ENCODE data around the gene BOD1L2. TPM values are rescaled to one million over a fixed set of nuclear protein-coding genes. Genes with fewer than 3 reads are reported as not detected.

The BOD1L2 gene
- total RNA-seq, 1 donor: not detected

- no peak for DNase-seq (ENCODE audit: insufficient read length, low spot score, missing footprints)
- TF ChIP-seq CTCF (IDR thresholded peaks at IDR 0.05; ENCODE audit: extremely low read depth, low read depth, low read length): no peak
- H3K4me2 ChIP-seq (ENCODE audit: insufficient read depth, low read length): no peak overlapping the region
These were observed 18.5 kb upstream of the BOD1L2 start for GRCh38 chr18:57128220-57128932.

GRCh38 chr18:57131101-57131500, 15.8 kb upstream of the BOD1L2 start:
- no peak for DNase-seq (ENCODE audit: insufficient read length, low spot score, missing footprints)

More at GRCh38 chr18:57128220-57128932, 18.5 kb upstream of the BOD1L2 start:
- no peaks in the 10 kb centered on the region for H3K27me3 ChIP-seq (ENCODE audit: insufficient read depth, low read length)
- H3K9me3 ChIP-seq (ENCODE audit: low read depth, low read length): no peaks in the 10 kb centered on the region
- H3K36me3 ChIP-seq (ENCODE audit: insufficient read depth, low read length): no peaks in the 10 kb centered on the region
- no peaks in the 10 kb centered on the region for H3K79me2 ChIP-seq (ENCODE audit: insufficient read depth, low read length)
- H4K20me1 ChIP-seq (ENCODE audit: insufficient read depth, low read length): no peaks in the 10 kb centered on the region
- no peak overlapping the region for H3K27ac ChIP-seq (ENCODE audit: low read depth, low read length)
- no peak overlapping the region for H3K4me3 ChIP-seq (ENCODE audit: insufficient read depth, low read length)
- no peaks in the 10 kb centered on the region for H3K4me1 ChIP-seq (ENCODE audit: insufficient read depth, low read length)
- H2AFZ ChIP-seq (ENCODE audit: low read length): no peak overlapping the region

GRCh38 chr18:57131782-57132181, 15.1 kb upstream of the BOD1L2 start:
- Histone ChIP-seq H3K36me3 (ENCODE audit: insufficient read depth, low read length) (no peaks in the 10 kb centered on the region), H3K4me2 (ENCODE audit: insufficient read depth, low read length) (no peak overlapping the region), H3K27ac (ENCODE audit: low read depth, low read length) (no peak overlapping the region), H3K4me1 (ENCODE audit: insufficient read depth, low read length) (no peaks in the 10 kb centered on the region), H4K20me1 (ENCODE audit: insufficient read depth, low read length) (no peaks in the 10 kb centered on the region), H3K79me2 (ENCODE audit: insufficient read depth, low read length) (no peaks in the 10 kb centered on the region), H3K9me3 (ENCODE audit: low read depth, low read length) (no peaks in the 10 kb centered on the region), H3K27me3 (ENCODE audit: insufficient read depth, low read length) (no peaks in the 10 kb centered on the region), H3K4me3 (ENCODE audit: insufficient read depth, low read length) (no peak overlapping the region), H2AFZ (ENCODE audit: low read length) (no peak overlapping the region)
- no peak for TF ChIP-seq CTCF (IDR thresholded peaks at IDR 0.05; ENCODE audit: extremely low read depth, low read depth, low read length)
- DNase-seq (ENCODE audit: insufficient read length, low spot score, missing footprints): no peak

More at GRCh38 chr18:57131101-57131500, 15.8 kb upstream of the BOD1L2 start:
- Histone ChIP-seq H3K27me3 (ENCODE audit: insufficient read depth, low read length) (no peaks in the 10 kb centered on the region), H3K27ac (ENCODE audit: low read depth, low read length) (no peak overlapping the region), H3K9me3 (ENCODE audit: low read depth, low read length) (no peaks in the 10 kb centered on the region), H3K79me2 (ENCODE audit: insufficient read depth, low read length) (no peaks in the 10 kb centered on the region), H4K20me1 (ENCODE audit: insufficient read depth, low read length) (no peaks in the 10 kb centered on the region), H3K4me2 (ENCODE audit: insufficient read depth, low read length) (no peak overlapping the region), H3K4me1 (ENCODE audit: insufficient read depth, low read length) (no peaks in the 10 kb centered on the region), H2AFZ (ENCODE audit: low read length) (no peak overlapping the region), H3K4me3 (ENCODE audit: insufficient read depth, low read length) (no peak overlapping the region), H3K36me3 (ENCODE audit: insufficient read depth, low read length) (no peaks in the 10 kb centered on the region)
- no peak for TF ChIP-seq CTCF (IDR thresholded peaks at IDR 0.05; ENCODE audit: extremely low read depth, low read depth, low read length)

GRCh38 chr18:57134618-57135135, 12.2 kb upstream of the BOD1L2 start:
- Histone ChIP-seq H3K4me3 (ENCODE audit: insufficient read depth, low read length) (no peak overlapping the region), H2AFZ (ENCODE audit: low read length) (no peak overlapping the region), H3K4me2 (ENCODE audit: insufficient read depth, low read length) (no peak overlapping the region), H3K4me1 (ENCODE audit: insufficient read depth, low read length) (no peaks in the 10 kb centered on the region), H3K9me3 (ENCODE audit: low read depth, low read length) (no peaks in the 10 kb centered on the region), H4K20me1 (ENCODE audit: insufficient read depth, low read length) (no peaks in the 10 kb centered on the region), H3K27me3 (ENCODE audit: insufficient read depth, low read length) (no peaks in the 10 kb centered on the region), H3K27ac (ENCODE audit: low read depth, low read length) (no peak overlapping the region), H3K79me2 (ENCODE audit: insufficient read depth, low read length) (no peaks in the 10 kb centered on the region), H3K36me3 (ENCODE audit: insufficient read depth, low read length) (no peaks in the 10 kb centered on the region)
- no peak for TF ChIP-seq CTCF (IDR thresholded peaks at IDR 0.05; ENCODE audit: extremely low read depth, low read depth, low read length)
- no peak for DNase-seq (ENCODE audit: insufficient read length, low spot score, missing footprints)
